ENCODE data around the gene USP13.

DNA sequence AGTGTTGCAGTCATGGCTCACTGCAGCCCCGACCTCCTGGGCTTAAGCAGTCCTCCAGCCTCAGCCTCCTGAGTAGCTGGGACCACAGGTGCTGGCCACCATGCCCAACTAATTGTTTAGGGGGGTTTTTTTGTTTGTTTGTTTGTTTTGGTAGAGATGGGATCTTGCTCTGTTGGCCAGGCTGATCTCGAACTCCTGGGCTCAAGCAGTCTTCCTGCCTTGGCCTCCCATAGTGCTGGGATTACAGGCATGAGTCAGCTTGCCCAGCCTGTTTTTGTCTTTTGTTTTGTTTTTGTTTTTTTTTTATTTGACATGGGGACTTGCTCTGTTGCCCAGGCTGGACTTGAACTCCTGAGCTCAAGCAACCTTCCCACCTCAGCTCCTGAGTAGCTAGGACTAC lies 30.8 kb upstream of the USP13 start:
- TF ChIP-seq KLF9 (CRISPR knock-in tag; IDR thresholded peaks at IDR 0.05; ENCODE audit: low read depth) (no peak), SP1 (IDR thresholded peaks at IDR 0.05) (no peak), SP1 (CRISPR knock-in tag; IDR thresholded peaks at IDR 0.05) (no peak), HMG20B (CRISPR knock-in tag; conservative IDR thresholded peaks at IDR 0.05) (no peak), ZNF274 (CRISPR knock-in tag; IDR thresholded peaks at IDR 0.05) (no peak), MYNN (CRISPR knock-in tag; IDR thresholded peaks at IDR 0.05; ENCODE audit: low read depth) (no peak), BHLHE40 (IDR thresholded peaks at IDR 0.05; ENCODE audit: low read length) (no peak), CEBPG (CRISPR knock-in tag; IDR thresholded peaks at IDR 0.05) (no peak)
- TF ChIP-seq, protein P1, sequence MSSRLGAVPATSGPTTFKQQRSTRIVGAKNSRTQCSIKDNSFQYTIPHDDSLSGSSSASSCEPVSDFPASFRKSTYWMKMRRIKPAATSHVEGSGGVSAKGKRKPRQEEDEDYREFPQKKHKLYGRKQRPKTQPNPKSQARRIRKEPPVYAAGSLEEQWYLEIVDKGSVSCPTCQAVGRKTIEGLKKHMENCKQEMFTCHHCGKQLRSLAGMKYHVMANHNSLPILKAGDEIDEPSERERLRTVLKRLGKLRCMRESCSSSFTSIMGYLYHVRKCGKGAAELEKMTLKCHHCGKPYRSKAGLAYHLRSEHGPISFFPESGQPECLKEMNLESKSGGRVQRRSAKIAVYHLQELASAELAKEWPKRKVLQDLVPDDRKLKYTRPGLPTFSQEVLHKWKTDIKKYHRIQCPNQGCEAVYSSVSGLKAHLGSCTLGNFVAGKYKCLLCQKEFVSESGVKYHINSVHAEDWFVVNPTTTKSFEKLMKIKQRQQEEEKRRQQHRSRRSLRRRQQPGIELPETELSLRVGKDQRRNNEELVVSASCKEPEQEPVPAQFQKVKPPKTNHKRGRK (CRISPR knock-in tag; IDR thresholded peaks at IDR 0.05): no peak
- TF ChIP-seq, protein P2, sequence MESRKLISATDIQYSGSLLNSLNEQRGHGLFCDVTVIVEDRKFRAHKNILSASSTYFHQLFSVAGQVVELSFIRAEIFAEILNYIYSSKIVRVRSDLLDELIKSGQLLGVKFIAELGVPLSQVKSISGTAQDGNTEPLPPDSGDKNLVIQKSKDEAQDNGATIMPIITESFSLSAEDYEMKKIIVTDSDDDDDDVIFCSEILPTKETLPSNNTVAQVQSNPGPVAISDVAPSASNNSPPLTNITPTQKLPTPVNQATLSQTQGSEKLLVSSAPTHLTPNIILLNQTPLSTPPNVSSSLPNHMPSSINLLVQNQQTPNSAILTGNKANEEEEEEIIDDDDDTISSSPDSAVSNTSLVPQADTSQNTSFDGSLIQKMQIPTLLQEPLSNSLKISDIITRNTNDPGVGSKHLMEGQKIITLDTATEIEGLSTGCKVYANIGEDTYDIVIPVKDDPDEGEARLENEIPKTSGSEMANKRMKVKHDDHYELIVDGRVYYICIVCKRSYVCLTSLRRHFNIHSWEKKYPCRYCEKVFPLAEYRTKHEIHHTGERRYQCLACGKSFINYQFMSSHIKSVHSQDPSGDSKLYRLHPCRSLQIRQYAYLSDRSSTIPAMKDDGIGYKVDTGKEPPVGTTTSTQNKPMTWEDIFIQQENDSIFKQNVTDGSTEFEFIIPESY (CRISPR knock-in tag; IDR thresholded peaks at IDR 0.05): no peak
- TF ChIP-seq, protein P3, sequence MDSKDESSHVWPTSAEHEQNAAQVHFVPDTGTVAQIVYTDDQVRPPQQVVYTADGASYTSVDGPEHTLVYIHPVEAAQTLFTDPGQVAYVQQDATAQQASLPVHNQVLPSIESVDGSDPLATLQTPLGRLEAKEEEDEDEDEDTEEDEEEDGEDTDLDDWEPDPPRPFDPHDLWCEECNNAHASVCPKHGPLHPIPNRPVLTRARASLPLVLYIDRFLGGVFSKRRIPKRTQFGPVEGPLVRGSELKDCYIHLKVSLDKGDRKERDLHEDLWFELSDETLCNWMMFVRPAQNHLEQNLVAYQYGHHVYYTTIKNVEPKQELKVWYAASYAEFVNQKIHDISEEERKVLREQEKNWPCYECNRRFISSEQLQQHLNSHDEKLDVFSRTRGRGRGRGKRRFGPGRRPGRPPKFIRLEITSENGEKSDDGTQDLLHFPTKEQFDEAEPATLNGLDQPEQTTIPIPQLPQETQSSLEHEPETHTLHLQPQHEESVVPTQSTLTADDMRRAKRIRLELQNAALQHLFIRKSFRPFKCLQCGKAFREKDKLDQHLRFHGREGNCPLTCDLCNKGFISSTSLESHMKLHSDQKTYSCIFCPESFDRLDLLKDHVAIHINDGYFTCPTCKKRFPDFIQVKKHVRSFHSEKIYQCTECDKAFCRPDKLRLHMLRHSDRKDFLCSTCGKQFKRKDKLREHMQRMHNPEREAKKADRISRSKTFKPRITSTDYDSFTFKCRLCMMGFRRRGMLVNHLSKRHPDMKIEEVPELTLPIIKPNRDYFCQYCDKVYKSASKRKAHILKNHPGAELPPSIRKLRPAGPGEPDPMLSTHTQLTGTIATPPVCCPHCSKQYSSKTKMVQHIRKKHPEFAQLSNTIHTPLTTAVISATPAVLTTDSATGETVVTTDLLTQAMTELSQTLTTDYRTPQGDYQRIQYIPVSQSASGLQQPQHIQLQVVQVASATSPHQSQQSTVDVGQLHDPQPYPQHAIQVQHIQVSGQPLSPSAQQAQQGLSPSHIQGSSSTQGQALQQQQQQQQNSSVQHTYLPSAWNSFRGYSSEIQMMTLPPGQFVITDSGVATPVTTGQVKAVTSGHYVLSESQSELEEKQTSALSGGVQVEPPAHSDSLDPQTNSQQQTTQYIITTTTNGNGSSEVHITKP (CRISPR knock-in tag; IDR thresholded peaks at IDR 0.05; ENCODE audit: low read depth): no peak
- TF ChIP-seq, protein P4, sequence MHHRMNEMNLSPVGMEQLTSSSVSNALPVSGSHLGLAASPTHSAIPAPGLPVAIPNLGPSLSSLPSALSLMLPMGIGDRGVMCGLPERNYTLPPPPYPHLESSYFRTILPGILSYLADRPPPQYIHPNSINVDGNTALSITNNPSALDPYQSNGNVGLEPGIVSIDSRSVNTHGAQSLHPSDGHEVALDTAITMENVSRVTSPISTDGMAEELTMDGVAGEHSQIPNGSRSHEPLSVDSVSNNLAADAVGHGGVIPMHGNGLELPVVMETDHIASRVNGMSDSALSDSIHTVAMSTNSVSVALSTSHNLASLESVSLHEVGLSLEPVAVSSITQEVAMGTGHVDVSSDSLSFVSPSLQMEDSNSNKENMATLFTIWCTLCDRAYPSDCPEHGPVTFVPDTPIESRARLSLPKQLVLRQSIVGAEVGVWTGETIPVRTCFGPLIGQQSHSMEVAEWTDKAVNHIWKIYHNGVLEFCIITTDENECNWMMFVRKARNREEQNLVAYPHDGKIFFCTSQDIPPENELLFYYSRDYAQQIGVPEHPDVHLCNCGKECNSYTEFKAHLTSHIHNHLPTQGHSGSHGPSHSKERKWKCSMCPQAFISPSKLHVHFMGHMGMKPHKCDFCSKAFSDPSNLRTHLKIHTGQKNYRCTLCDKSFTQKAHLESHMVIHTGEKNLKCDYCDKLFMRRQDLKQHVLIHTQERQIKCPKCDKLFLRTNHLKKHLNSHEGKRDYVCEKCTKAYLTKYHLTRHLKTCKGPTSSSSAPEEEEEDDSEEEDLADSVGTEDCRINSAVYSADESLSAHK (CRISPR knock-in tag; IDR thresholded peaks at IDR 0.05; ENCODE audit: borderline replicate concordance): no peak
- TF ChIP-seq, protein P5, sequence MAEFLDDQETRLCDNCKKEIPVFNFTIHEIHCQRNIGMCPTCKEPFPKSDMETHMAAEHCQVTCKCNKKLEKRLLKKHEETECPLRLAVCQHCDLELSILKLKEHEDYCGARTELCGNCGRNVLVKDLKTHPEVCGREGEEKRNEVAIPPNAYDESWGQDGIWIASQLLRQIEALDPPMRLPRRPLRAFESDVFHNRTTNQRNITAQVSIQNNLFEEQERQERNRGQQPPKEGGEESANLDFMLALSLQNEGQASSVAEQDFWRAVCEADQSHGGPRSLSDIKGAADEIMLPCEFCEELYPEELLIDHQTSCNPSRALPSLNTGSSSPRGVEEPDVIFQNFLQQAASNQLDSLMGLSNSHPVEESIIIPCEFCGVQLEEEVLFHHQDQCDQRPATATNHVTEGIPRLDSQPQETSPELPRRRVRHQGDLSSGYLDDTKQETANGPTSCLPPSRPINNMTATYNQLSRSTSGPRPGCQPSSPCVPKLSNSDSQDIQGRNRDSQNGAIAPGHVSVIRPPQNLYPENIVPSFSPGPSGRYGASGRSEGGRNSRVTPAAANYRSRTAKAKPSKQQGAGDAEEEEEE (CRISPR knock-in tag; IDR thresholded peaks at IDR 0.05; ENCODE audit: borderline replicate concordance): no peak

Data from HepG2 (cell line).